AG04449 (cell line): ENCODE results near the gene FOXN3.

Experiments
- CTCF ChIA-PET: fragments of 350-600 bp; formaldehyde crosslinking; extraction: SDS; loops from one replicate; lab custom pipeline; 2021; ENCODE audit warnings: antibody characterized with exemption; lab: Yijun Ruan, JAX
- POLR2A ChIA-PET: fragments of 400-600, 350-600 bp; formaldehyde crosslinking; extraction: SDS; loops from one replicate; lab custom pipeline; 2020; ENCODE audit warnings: antibody characterized with exemption, inconsistent platforms; lab: Yijun Ruan, JAX
- DNase-seq: peaks from one replicate; pipeline ENCODE4 v3.0.0-alpha.2; 2010; ENCODE audit warnings: low read depth, low spot score
- H3K4me3 ChIP-seq: 2 replicates; pipeline ENCODE4 v1.5.1; 2011; ENCODE audit warnings: low read depth, mild to moderate bottlenecking, control low read depth, low read length
- CTCF ChIP-seq: IDR thresholded peaks from one replicate; pipeline ENCODE4 v1.5.1; 2011; ENCODE audit warnings: mild to moderate bottlenecking, moderate library complexity, low read length, control low read depth, inconsistent platforms; ENCODE audit not compliant: insufficient read depth; ENCODE audit errors: missing control alignments

Gene FOXN3

DNA sequence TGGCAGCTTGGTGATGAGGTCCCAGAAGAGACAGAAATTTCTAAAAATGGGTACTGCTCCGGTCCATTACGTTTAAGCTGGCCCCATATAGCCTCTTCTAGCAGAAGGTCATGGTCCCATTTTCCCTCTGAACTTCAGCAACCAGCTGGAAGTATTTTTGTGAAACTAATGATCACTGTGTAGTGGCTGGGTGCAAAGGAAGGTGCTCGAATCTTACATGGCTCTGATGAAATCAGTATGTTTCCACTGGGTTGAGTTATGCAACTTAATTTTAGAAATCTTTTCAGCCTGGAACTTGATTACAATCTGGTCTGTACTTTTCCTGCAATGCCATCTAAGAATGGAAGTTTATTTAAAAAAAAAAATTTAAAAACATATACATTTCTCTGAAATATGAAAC is 228.5 kb downstream of the FOXN3 start:
- H3K4me3 ChIP-seq = no peak overlapping the region
- ChIA-PET POLR2A (no interaction called here), CTCF (interaction anchor here (1.1 to 2.5 kb wide), 2 partner anchors 11 to 12 kb away, joined by 3 to 11 read pairs; no protein-coding TSS in a partner anchor)
- TF ChIP-seq CTCF = no peak
- no peak for DNase-seq

GRCh38 chr14:89187501-89187900 is 229.5 kb downstream of the FOXN3 start:
- H3K4me3 ChIP-seq = no peak overlapping the region
- CTCF ChIA-PET = interaction anchor here (1.0 to 2.0 kb wide), 2 partner anchors 10 to 149 kb away, joined by 4 to 10 read pairs; no protein-coding TSS in a partner anchor
- DNase-seq = no peak
- POLR2A ChIA-PET = interaction anchor here (0.6 kb wide), 1 partner anchor 12 kb away, joined by 3 read pairs; no protein-coding TSS in a partner anchor
- TF ChIP-seq CTCF = no peak

DNA sequence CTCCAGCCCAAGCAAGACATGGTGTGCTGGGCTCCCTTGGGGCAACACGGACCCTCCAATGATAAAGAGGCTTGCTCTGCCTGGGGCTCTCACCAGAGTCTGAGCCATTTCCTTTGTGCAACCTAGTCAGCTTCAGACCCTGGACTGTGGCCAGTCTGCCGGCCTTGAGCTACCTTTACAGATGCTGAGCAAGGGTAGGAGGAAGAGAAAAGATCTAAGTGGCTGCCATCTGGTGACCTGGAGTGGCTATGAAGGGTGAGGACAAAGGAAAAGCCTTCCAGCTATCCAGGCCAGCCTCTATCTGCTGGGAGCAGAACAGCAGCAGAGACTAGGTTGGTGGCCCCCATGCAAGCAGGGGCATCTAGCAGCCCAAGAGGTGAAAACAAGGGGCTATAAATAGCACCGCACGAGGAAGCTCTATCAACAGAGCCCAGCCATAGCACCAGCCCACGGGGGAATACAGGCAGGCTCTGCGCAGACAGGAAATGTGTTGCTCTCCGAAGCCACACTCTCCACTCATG is 230.1 kb downstream of the FOXN3 start:
- CTCF ChIA-PET = interaction anchor here (1.0 to 2.0 kb wide), 2 partner anchors 9 to 148 kb away, joined by 4 to 10 read pairs; no protein-coding TSS in a partner anchor
- POLR2A ChIA-PET = interaction anchor here (0.6 kb wide), 1 partner anchor 13 kb away, joined by 3 read pairs; no protein-coding TSS in a partner anchor
- DNase-seq = no peak

GRCh38 chr14:89185919-89186855 is 230.8 kb downstream of the FOXN3 start:
- POLR2A ChIA-PET = no interaction called here
- no peak overlapping the region for H3K4me3 ChIP-seq
- CTCF ChIA-PET = interaction anchor here (1.0 to 2.0 kb wide), 5 partner anchors 9 to 581 kb away, joined by 3 to 10 read pairs (median 3); no protein-coding TSS in a partner anchor
- DNase-seq = peak; percentile 23
- no peak for TF ChIP-seq CTCF

More for the DNA sequence above, 230.1 kb downstream of the FOXN3 start:
- no peak for TF ChIP-seq CTCF
- H3K4me3 ChIP-seq = no peak overlapping the region

GRCh38 chr14:89184952-89185351 is 232.1 kb downstream of the FOXN3 start:
- ChIA-PET POLR2A (no interaction called here), CTCF (interaction anchor here (1.1 to 1.2 kb wide), 3 partner anchors 9 to 22 kb away, joined by 3 read pairs; no protein-coding TSS in a partner anchor)
- no peak for TF ChIP-seq CTCF
- DNase-seq = no peak
- no peak overlapping the region for H3K4me3 ChIP-seq

DNA sequence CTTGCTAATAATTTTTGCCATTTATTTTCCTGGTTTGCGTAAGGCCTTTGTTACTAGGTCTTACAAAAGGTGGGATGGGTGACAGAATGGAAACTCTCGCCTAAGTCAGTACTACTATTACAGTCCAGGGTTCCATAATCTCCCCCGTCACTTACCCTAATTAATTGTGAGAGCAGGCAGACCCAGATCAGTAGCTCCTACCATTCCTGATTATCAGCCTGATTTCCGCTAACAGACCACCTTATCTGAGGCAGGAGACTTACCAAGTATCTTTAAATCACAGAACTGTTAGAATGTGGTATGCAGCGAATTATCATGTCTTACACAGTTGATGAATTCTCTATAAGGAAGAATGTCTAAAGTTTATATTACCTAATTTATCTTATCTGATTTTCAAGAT is 234.7 kb downstream of the FOXN3 start:
- no peak for DNase-seq
- H3K4me3 ChIP-seq = no peak overlapping the region
- no peak for TF ChIP-seq CTCF
- ChIA-PET CTCF (no interaction called here), POLR2A (no interaction called here)
